Measurements from ENCODE around the gene MEA1.

GRCh38 chr6:42987533-42988451 lies 26.0 kb downstream of the MEA1 start:
- TF ChIP-seq CTCF (conservative IDR thresholded peaks at IDR 0.05; ENCODE audit: low read depth, low read length): no peak
- TF ChIP-seq EZH2phosphoT487 (IDR thresholded peaks at IDR 0.05; ENCODE audit: borderline replicate concordance, low read length): no peak

All from PC-3 (cell line).